Stimulated activated naive B cell treated with anti-CD40 and anti-IgM and Interleukin-4, amounts not matched to agents 10 μg/mL and 1 μg/mL and 100 μg/mL, for 72 hours (primary cell): ENCODE results near the gene RABL3.
"Not testable (repeated sequence)": the region's sequence is repeated elsewhere in the genome, so short reads cannot be mapped to it uniquely, and the experiment has no call there.

Source experiments
- ATAC-seq, 2 donors: fragments of 150-1000 bp; cut with Tn5 transposase; replicated peaks; 2 replicates each; pipeline ENCODE4 v1.10.0; 2021; ENCODE audit warnings: moderate library complexity in 1 of 2
- DNase-seq: peaks from one replicate; pipeline ENCODE4 v3.0.0; 2021
- H3K27ac Mint-ChIP-seq: one replicate; pipeline ENCODE4 v1.8.0; 2022; ENCODE audit warnings: mild to moderate bottlenecking, mixed read lengths
- H3K27me3 Mint-ChIP-seq, 2 donors: one replicate each; pipeline ENCODE4 v1.8.0; 2022; ENCODE audit warnings: mixed read lengths in 2 of 2
- H3K36me3 Mint-ChIP-seq, 2 donors: one replicate each; pipeline ENCODE4 v1.8.0; 2022; ENCODE audit warnings: mixed read lengths in 2 of 2, mild to moderate bottlenecking in 1 of 2
- H3K4me1 Mint-ChIP-seq, 2 donors: one replicate each; pipeline ENCODE4 v1.8.0; 2022; ENCODE audit warnings: mixed read lengths in 2 of 2, mild to moderate bottlenecking in 1 of 2
- H3K4me3 Mint-ChIP-seq, 2 donors: one replicate each; pipeline ENCODE4 v1.8.0; 2022; ENCODE audit warnings: mild to moderate bottlenecking in 2 of 2, mixed read lengths in 2 of 2, moderate library complexity in 1 of 2
- H3K9me3 Mint-ChIP-seq, 2 donors: one replicate each; pipeline ENCODE4 v1.8.0; 2022; ENCODE audit warnings: mixed read lengths in 2 of 2, mild to moderate bottlenecking in 1 of 2

Gene RABL3, protein sequence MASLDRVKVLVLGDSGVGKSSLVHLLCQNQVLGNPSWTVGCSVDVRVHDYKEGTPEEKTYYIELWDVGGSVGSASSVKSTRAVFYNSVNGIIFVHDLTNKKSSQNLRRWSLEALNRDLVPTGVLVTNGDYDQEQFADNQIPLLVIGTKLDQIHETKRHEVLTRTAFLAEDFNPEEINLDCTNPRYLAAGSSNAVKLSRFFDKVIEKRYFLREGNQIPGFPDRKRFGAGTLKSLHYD

DNA sequence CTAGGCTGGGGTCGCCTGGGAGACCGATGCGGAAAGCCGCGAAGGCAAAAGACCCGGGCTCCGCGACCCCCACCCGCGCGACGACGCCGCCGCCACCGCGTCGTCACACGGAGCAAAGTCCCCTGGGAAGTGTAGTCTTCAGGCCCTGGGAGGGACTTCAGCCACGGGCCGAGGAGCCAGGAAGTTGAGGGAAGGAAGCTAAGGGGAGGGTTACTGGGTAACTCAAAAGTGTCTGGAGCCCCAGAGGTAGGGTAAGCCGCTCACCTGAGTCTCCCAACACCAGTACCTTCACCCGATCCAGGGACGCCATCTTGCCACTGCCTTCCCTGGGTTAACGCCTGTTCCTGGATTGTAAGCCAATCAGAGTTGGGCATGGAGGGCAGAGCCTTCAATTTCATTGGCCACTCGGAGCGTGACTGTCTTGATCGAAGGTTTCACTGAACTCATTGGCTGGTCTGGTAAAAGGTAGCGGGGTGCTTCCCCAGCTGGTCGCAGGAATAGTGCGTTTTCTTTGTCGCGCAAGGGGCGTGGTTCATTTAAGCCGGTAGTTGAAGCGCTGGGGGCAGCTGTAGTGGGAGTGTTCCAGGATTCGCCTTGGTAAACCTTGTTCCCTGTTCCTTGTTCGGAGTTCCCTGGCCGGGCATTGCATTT, at the start of gene RABL3, which contains the start of gene GTF2E1:
Gene RABL3 (minus strand): TSS at position 319 of the 651 bp plus-strand sequence. CDS start 9 bp downstream, at position 310.
Gene GTF2E1 (plus strand): TSS at position 547 of the 651 bp plus-strand sequence. CDS start 7,809 bp downstream, outside the sequence.
- Mint-ChIP-seq H3K27me3 (no peaks in the 10 kb centered on the region), H3K4me3 (peak within 1 kb of the TSS; percentile 96 to 97), H3K36me3 (peaks cover 7 to 12% of the 10 kb centered on the region in 2 donors), H3K9me3 (no peaks in the 10 kb centered on the region), H3K4me1 (peaks cover 11 to 38% of the 10 kb centered on the region in 2 donors), H3K27ac (peak within 1 kb of the TSS; percentile 100)
- DNase-seq = peak; percentile 96
- peak; percentile 99 for ATAC-seq

DNA sequence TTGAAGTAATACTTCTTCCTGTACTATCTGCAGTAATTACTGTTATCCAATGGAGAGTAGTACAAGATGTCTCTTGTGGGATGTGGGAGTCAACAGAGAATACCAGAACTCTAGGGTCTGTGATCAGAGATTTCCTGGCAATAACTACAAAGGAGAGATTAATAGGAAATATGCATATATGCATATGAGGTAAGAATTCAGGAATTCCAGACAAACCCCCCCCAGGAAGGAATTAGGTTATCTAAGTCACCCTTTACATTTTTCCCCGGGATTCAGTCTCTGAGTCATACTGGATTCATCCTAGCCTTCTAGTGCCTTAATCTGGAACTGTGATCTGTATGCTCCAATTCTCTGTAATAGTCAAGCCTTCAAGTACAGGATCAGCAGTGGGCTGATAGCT, 49.6 kb upstream of the RABL3 start:
- H3K4me1 Mint-ChIP-seq = peaks cover 0 to 2% of the 10 kb centered on the region in 2 donors
- DNase-seq (no peak), ATAC-seq (no peak)
- H3K27me3 Mint-ChIP-seq = peaks cover 0 to 2% of the 10 kb centered on the region in 2 donors
- no peaks in the 10 kb centered on the region for H3K9me3 Mint-ChIP-seq
- H3K4me3 Mint-ChIP-seq = no peak overlapping the region
- H3K36me3 Mint-ChIP-seq = peaks cover 0 to 3% of the 10 kb centered on the region in 2 donors
- H3K27ac Mint-ChIP-seq = no peak overlapping the region

DNA sequence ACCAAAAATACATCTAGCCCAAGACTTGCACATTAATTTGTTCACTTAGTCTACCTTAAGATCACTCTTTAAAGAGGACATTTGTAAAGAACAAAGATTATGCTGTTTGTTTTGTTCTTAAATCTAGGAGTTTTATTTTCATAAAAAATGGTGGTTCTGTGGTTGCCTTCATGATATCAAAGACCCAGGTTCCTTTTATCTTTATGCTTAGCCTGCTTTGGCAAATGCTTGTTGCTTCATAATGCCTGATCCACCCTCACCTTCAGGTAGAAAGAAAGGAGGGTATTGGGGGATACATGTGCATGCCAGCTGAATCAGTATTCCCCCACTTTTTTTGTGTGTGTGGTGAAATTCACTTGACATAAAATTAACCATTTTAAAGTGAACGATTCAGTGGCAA, 48.7 kb upstream of the RABL3 start:
- Mint-ChIP-seq H3K27ac (no peak overlapping the region), H3K27me3 (no peaks in the 10 kb centered on the region), H3K4me1 (peaks cover 0 to 2% of the 10 kb centered on the region in 2 donors), H3K9me3 (no peaks in the 10 kb centered on the region), H3K36me3 (peaks cover 0 to 7% of the 10 kb centered on the region in 2 donors), H3K4me3 (no peak overlapping the region)
- no peak for ATAC-seq
- DNase-seq = no peak

DNA sequence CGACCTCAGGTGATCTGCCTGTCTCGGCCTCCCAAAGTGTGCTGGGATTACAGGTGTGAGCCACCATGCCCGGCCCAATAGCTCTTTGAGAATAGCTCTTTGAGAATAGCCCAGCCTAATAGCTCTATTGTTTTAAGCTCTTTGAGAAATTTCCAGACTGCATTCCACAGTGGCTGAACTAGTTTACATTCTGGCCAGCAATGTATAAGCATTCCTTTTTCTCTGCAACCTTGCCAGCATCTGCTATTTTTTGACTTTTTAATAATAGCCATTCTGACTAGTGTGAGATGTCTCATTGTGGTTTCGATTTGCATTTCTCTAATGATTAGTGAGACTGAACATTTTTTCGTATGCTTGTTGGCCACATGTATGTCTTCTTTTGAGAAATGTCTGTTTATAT, 43.5 kb upstream of the RABL3 start:
- not testable (repeated sequence) for H3K9me3 Mint-ChIP-seq, ATAC-seq, H3K27ac Mint-ChIP-seq, H3K27me3 Mint-ChIP-seq, H3K4me3 Mint-ChIP-seq, H3K4me1 Mint-ChIP-seq, DNase-seq
- H3K36me3 Mint-ChIP-seq = peaks cover 21 to 31% of the 10 kb centered on the region in 2 donors

DNA sequence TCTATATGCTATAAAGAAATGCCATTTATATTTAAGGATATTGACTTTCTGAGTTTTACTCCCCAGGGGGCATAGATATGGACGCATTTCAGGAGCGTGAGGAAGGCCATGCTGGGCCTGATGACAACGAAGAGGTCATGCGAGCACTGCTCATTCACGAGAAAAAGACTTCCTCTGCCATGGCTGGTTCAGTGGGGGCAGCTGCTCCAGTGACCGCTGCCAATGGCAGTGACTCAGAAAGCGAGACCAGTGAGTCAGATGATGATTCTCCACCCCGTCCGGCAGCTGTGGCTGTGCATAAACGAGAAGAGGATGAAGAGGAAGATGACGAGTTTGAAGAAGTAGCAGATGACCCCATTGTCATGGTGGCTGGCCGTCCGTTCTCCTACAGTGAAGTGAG, 38.7 kb upstream of the RABL3 start:
- Mint-ChIP-seq H3K9me3 (peaks cover 0 to 2% of the 10 kb centered on the region in 2 donors), H3K27me3 (no peaks in the 10 kb centered on the region), H3K36me3 (peaks cover 38 to 49% of the 10 kb centered on the region in 2 donors), H3K4me3 (no peak overlapping the region), H3K27ac (peak overlapping the region; percentile 89), H3K4me1 (peaks cover 0 to 10% of the 10 kb centered on the region in 2 donors)
- DNase-seq (peak; percentile 9), ATAC-seq (peak; percentile 34 to 78)

DNA sequence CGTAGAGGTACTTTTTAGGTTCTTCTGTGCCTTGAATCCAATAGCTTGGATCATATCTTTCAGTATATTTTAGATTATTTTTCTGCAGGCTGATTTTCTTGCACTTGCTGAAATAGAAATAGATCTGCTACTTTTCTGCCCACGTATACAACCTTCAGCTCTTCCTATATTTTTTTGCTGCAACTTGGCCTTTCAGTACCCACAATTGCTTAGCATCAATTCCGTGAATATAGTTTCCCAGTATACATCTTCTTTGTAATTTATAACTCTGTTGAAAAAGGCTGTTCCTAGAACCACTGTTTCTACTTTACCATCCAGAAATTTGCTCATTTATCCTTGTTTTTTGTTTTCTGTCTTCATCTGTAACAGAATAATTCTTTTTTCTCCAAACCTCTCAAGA, 36.5 kb upstream of the RABL3 start:
- H3K9me3 Mint-ChIP-seq = no peaks in the 10 kb centered on the region
- no peaks in the 10 kb centered on the region for H3K27me3 Mint-ChIP-seq
- no peak for ATAC-seq
- no peak overlapping the region for H3K4me3 Mint-ChIP-seq
- no peak overlapping the region for H3K27ac Mint-ChIP-seq
- no peak for DNase-seq
- peaks cover 0 to 3% of the 10 kb centered on the region in 2 donors for H3K4me1 Mint-ChIP-seq
- H3K36me3 Mint-ChIP-seq = peaks cover 30 to 40% of the 10 kb centered on the region in 2 donors

DNA sequence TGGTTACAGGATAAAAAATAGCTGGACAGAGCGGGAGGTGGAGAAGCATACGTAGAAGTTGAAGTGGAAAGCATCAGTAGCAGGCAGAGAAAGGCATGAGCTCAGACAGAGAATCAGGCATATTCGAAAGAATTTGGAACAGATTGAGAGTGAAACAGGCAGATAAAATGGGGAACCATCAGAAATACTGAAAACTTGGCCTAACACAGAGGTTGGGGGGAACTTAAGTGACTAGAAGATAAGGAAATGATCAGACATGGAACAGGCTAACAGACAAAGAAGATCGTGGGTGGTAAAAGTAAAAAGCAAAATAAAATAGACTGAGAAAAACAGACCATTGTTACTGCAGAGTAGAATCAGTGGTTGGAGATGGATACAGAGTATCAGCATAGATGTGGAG, 33.1 kb upstream of the RABL3 start:
- H3K4me3 Mint-ChIP-seq = no peak overlapping the region
- no peak for ATAC-seq
- H3K27me3 Mint-ChIP-seq = no peaks in the 10 kb centered on the region
- no peaks in the 10 kb centered on the region for H3K4me1 Mint-ChIP-seq
- H3K36me3 Mint-ChIP-seq = peaks cover 23 to 33% of the 10 kb centered on the region in 2 donors
- no peak overlapping the region for H3K27ac Mint-ChIP-seq
- H3K9me3 Mint-ChIP-seq = no peaks in the 10 kb centered on the region
- DNase-seq = no peak

DNA sequence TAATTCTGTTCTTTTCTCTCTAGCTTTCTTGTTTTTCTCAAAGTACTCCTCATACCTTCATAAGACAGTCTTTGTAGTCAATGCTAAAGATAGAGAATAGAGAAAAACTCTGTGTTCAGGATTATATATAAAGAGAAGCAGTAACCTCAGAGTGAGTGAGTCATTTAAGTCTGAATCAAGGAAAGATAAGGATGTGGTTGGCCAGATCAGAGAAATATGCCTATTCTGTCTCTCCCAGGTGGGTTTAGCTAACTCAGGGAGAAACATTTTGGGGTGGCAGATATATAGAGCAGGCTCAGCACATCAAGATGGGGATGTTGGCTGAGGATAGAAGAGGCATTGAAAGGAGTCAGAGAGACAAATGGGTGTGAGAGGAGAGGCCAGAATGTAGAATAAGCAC, 31.6 kb upstream of the RABL3 start:
- no peak overlapping the region for H3K4me3 Mint-ChIP-seq
- H3K4me1 Mint-ChIP-seq = no peaks in the 10 kb centered on the region
- H3K27ac Mint-ChIP-seq = no peak overlapping the region
- DNase-seq = no peak
- H3K27me3 Mint-ChIP-seq = no peaks in the 10 kb centered on the region
- peaks cover 14 to 27% of the 10 kb centered on the region in 2 donors for H3K36me3 Mint-ChIP-seq
- H3K9me3 Mint-ChIP-seq = no peaks in the 10 kb centered on the region
- ATAC-seq = no peak

DNA sequence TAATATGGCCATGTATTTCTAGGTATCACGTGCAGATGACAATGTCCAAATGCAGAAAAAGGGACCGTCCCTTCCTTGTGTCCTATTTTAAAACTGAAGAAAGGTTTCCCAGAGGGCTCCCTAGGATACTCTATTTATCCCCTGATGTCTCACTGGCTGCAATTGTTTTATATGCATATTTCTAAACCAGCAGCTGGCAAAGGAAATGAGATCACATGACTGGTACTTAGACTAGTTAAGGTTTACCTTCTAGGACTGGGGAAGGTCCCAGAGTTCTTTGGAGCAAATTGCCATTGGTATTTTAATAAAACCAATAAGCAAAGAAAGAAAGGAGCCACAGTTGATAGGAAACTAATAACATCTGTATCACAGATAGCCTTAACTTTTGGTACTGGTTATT, 29.8 kb upstream of the RABL3 start:
- ATAC-seq (no peak), DNase-seq (no peak)
- peaks cover 0 to 7% of the 10 kb centered on the region in 2 donors for H3K4me1 Mint-ChIP-seq
- H3K4me3 Mint-ChIP-seq = no peak overlapping the region
- H3K27ac Mint-ChIP-seq = no peak overlapping the region
- no peaks in the 10 kb centered on the region for H3K9me3 Mint-ChIP-seq
- no peaks in the 10 kb centered on the region for H3K27me3 Mint-ChIP-seq
- H3K36me3 Mint-ChIP-seq = peaks cover 8 to 16% of the 10 kb centered on the region in 2 donors

DNA sequence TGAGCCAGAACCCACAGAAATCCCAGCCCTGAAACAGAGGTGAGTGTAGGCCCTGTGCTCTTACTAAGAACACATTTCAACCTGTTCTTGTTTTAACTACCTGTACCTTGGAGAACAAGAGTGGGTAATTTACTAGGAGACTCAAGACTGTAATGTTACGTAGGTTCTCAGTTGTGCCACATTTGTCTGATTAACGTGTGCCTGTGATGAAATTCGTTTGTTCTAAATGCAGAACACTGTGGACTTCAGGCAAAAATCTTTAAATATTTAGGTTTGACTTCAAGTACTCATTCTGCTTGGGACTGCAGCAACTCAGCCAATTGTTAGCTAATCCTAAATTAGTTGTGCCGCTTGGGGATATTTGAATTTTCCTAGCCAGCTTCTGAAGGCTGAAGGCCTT, 28.6 kb upstream of the RABL3 start:
- H3K9me3 Mint-ChIP-seq = no peaks in the 10 kb centered on the region
- peaks cover 5 to 16% of the 10 kb centered on the region in 2 donors for H3K4me1 Mint-ChIP-seq
- no peaks in the 10 kb centered on the region for H3K27me3 Mint-ChIP-seq
- no peak overlapping the region for H3K27ac Mint-ChIP-seq
- H3K4me3 Mint-ChIP-seq = no peak overlapping the region
- DNase-seq (no peak), ATAC-seq (no peak)
- H3K36me3 Mint-ChIP-seq = peaks cover 5 to 19% of the 10 kb centered on the region in 2 donors

DNA sequence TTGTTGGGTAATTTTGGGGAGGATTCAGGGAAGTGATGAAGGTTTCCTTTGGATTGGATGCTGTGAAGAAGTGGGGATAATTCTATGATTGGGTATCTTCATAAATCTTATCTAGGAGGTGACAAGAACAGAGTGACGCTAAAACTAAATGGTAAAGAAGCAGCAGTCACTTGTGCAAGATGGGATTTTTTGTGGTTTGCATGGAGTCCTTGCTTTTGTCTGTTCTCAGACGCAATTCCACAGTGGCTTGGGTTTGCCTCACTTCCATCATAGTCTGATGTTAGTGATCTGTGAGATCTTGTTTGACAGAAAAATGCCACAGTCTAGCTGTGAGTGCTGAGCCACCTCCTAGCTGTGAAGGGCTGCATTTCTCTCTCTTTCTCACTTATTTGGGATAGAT, 27.1 kb upstream of the RABL3 start:
- ATAC-seq (no peak), DNase-seq (no peak)
- peaks cover 8 to 23% of the 10 kb centered on the region in 2 donors for H3K4me1 Mint-ChIP-seq
- H3K27me3 Mint-ChIP-seq = no peaks in the 10 kb centered on the region
- H3K27ac Mint-ChIP-seq = no peak overlapping the region
- H3K4me3 Mint-ChIP-seq = no peak overlapping the region
- H3K9me3 Mint-ChIP-seq = no peaks in the 10 kb centered on the region
- peaks cover 5 to 22% of the 10 kb centered on the region in 2 donors for H3K36me3 Mint-ChIP-seq

DNA sequence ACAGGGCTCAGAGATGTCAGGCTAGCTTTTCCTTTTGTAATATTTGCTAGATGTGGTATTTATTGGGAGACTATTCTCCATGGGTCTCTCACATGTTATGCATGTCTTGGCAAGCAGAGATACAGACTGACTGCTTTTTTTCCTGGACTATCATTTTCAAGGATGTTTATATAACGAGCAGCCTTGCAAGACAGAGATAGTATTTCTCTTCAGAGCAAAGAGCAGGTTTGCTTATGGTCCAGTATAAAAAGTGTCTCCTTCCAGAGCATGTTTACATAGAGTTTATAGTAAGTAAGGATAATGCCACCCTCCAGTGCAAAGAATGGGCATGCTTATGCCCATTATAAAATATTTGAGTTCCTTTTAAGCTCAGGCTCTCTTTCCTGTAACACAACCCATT, 24.8 kb upstream of the RABL3 start:
- no peaks in the 10 kb centered on the region for H3K9me3 Mint-ChIP-seq
- H3K27ac Mint-ChIP-seq = no peak overlapping the region
- peaks cover 20 to 43% of the 10 kb centered on the region in 2 donors for H3K4me1 Mint-ChIP-seq
- no peaks in the 10 kb centered on the region for H3K27me3 Mint-ChIP-seq
- H3K4me3 Mint-ChIP-seq = no peak overlapping the region
- peaks cover 2 to 18% of the 10 kb centered on the region in 2 donors for H3K36me3 Mint-ChIP-seq
- DNase-seq (no peak), ATAC-seq (no peak)

DNA sequence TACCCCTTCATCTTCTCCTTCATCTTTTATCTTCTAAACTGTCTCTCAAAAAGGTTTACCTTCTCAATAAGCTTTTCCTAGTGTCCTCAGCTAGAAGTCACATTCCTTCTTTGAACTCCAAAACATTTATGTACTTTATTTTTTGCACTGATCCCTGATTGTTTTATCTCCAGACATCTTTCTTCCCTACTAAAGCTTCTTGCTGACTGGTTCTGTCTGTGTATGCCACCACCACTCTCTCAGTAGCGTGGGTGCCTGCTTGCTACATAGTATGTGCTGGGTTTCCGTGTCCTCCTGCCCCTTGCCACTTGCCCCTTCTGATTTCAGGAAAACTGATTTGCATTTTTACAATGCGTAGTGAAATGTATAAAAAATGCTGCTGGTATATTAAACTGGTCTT, 24.3 kb upstream of the RABL3 start:
- no peak overlapping the region for H3K4me3 Mint-ChIP-seq
- ATAC-seq = no peak
- H3K27ac Mint-ChIP-seq = no peak overlapping the region
- H3K9me3 Mint-ChIP-seq = no peaks in the 10 kb centered on the region
- peaks cover 23 to 46% of the 10 kb centered on the region in 2 donors for H3K4me1 Mint-ChIP-seq
- no peak for DNase-seq
- H3K36me3 Mint-ChIP-seq = peaks cover 2 to 21% of the 10 kb centered on the region in 2 donors
- H3K27me3 Mint-ChIP-seq = no peaks in the 10 kb centered on the region

DNA sequence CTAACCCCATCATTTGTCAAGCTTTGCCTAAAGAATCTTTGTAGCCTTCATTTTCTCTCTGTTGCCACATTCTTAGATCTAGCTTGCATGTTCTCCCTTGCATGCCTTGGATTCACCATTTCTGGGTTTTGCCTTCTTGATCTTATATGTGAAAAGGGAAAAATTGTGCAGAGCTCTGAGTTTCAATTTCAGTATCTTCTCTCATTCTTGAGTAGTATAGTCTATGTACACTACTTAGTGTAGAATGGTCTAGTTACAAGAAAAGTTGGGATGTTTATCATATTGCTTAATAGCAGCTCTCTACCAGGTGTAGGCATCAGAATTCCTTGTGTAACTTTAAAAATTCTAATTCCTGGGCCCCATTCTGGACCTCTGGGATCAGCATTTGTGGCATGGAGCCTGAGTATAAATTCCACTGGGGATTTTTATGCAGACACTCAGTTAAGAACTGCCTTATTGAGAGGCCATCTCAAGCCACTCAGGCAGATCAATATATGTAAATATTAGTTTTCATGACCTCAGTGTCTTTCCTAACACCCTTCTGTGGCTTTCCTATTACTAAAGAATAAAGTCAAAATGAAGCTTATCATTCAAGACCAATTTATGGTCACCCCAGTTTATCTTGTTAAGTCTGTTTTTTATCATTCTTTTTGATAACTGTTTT, 23.6 kb upstream of the RABL3 start:
- Mint-ChIP-seq H3K27ac (no peak overlapping the region), H3K4me3 (no peak overlapping the region), H3K36me3 (peaks cover 6 to 24% of the 10 kb centered on the region in 2 donors), H3K4me1 (peaks cover 26 to 52% of the 10 kb centered on the region in 2 donors), H3K27me3 (no peaks in the 10 kb centered on the region), H3K9me3 (no peaks in the 10 kb centered on the region)
- DNase-seq = no peak
- peak in 1 of 2 donors; percentile 60 for ATAC-seq
